Glomerular endothelial cell (primary cell): ENCODE results near the gene MYO9B. TPM values are rescaled to one million over a fixed set of nuclear protein-coding genes. Genes with fewer than 3 reads are reported as not detected.

Source experiments
- DNase-seq: peaks from one replicate; pipeline ENCODE4 v3.0.0-alpha.2; 2011; ENCODE audit warnings: low read depth, low spot score; ENCODE audit errors: extremely low read depth
- total RNA-seq: library from RNA; depleted of rRNA; stranded (reverse); fragments of >200 nt; gene quantifications from 2 replicates; pipeline ENCODE4 v1.2.3, GENCODE V29; 2015

The MYO9B gene, protein sequence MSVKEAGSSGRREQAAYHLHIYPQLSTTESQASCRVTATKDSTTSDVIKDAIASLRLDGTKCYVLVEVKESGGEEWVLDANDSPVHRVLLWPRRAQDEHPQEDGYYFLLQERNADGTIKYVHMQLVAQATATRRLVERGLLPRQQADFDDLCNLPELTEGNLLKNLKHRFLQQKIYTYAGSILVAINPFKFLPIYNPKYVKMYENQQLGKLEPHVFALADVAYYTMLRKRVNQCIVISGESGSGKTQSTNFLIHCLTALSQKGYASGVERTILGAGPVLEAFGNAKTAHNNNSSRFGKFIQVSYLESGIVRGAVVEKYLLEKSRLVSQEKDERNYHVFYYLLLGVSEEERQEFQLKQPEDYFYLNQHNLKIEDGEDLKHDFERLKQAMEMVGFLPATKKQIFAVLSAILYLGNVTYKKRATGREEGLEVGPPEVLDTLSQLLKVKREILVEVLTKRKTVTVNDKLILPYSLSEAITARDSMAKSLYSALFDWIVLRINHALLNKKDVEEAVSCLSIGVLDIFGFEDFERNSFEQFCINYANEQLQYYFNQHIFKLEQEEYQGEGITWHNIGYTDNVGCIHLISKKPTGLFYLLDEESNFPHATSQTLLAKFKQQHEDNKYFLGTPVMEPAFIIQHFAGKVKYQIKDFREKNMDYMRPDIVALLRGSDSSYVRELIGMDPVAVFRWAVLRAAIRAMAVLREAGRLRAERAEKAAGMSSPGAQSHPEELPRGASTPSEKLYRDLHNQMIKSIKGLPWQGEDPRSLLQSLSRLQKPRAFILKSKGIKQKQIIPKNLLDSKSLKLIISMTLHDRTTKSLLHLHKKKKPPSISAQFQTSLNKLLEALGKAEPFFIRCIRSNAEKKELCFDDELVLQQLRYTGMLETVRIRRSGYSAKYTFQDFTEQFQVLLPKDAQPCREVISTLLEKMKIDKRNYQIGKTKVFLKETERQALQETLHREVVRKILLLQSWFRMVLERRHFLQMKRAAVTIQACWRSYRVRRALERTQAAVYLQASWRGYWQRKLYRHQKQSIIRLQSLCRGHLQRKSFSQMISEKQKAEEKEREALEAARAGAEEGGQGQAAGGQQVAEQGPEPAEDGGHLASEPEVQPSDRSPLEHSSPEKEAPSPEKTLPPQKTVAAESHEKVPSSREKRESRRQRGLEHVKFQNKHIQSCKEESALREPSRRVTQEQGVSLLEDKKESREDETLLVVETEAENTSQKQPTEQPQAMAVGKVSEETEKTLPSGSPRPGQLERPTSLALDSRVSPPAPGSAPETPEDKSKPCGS (N-terminal part only)
- total RNA-seq = 93.1 and 125 TPM in 2 replicates

DNA sequence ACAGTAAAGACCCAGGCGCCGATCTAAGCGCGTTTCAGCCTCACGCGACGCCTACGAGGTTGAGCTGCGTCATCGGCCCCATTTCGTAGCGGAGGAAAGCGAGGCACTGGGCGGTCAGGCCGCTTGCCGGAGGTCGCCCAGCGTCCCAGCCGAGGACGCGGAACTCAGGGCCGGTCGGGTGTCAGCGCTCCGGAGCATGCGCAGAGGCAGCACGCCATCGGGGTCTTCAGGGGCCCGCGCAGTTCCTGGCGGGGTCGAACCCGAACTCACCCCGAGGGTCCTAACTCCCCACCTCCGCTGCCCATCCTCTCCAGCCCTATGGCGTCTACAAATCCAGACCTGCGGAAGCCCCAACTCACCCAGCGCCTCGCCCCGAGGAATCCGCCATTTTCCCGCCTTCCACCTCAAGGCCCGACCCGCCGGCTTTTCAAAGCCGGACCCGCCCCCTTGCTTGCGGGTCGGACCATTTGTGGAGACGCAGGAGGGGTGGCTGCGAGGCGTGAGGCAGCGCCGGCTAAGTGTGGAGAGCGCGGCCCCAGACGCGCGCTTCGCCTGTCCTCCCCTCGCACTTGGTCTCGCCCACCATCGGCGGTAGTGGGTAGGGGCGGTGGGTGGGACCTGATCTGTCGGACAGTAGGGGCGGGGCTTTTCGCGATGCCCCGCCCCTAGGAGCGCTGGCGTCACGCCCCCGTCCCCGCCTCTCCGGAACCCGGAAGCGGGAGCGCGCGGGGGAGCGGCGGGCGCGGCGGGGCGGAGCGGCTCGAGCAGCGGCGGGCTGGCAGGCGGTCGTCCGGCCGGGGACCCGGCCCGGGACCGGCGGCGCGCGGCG, at the start of gene MYO9B, which contains the start of gene HAUS8:
MYO9B (plus strand) TSS at position 743 of the 829 bp plus-strand sequence. CDS start 25,941 bp downstream, outside the sequence.
HAUS8 (minus strand) TSS at position 418 of the 829 bp plus-strand sequence; CDS start at position 388, 30 bp downstream.
- peak; percentile 72 for DNase-seq

DNA sequence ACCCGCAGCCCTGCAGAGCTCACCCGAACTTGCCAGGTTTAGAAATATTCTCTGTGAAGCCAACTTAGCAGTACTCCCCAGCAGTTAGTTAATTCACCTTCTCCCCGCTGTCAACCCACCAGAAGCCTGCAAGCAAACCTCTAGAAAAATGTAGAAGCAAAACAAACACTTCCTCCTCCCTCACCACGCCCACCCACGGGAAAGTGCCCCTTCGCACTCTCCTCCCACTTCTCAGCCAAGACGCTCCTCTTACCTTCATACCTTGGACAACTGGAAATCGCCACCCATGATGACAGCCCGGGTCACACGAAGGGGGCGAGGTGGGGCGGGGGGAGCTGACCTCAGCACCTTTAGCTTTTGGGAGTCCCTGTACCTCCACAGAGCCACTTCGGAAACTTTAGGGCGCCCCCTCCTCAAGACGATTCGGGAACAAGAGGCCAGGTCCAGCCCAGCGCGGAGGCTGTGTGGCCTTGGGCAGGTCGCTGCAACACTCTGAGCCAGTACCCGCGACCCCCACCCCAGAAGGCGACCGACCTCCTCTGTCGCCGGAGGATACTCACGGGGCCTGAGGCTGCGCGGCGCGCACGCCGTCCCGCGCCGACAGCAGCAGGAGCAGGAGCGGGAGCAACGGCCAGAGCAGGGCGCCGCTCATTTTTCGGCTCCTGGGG, 49.5 kb upstream of the MYO9B start:
- no peak for DNase-seq

DNA sequence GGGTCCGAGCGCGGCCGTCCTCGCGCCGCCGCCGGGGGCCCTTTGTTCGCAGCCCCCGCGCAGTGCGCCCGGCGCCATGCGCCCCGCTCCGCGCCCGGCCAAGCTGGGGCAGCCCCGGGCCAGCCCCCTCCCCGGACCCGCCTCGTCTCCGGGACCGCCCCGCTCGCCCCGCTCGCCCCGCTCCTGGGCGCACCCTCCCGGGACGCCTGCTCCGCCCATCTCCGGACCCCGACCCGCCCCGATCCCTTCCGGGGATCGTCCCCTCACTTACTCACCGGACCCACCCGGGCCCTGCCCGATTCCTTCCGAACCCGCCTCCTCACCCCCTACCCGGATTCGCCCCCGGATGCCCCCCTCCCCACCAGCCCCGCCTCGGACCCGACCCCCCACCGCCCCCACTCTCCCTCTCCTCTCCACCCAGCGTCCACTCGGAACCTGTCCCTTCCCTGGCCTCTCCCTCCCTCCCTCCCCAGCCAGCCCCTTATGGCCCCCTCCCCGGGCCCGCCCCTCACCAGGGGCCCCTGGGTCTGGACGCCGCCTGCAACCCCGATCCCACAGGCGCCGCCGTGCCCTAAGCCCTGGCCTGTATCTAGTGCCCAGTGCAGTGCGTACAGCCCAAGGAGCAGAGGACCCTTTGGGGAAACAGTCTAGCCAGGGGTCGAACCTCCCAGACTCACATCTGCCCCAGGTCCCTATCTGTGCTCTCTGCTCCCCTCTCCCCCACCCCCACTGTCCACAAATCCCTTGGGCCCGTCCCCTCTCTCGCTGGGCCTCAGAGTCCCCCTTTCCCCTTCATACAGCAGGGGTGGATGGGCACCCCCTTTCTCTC, 48.7 kb upstream of the MYO9B start, which contains the start of gene CPAMD8:
CPAMD8 (minus strand) TSS at position 105 of the 829 bp plus-strand sequence. CDS start 168 bp downstream, outside the sequence.
- DNase-seq = no peak

DNA sequence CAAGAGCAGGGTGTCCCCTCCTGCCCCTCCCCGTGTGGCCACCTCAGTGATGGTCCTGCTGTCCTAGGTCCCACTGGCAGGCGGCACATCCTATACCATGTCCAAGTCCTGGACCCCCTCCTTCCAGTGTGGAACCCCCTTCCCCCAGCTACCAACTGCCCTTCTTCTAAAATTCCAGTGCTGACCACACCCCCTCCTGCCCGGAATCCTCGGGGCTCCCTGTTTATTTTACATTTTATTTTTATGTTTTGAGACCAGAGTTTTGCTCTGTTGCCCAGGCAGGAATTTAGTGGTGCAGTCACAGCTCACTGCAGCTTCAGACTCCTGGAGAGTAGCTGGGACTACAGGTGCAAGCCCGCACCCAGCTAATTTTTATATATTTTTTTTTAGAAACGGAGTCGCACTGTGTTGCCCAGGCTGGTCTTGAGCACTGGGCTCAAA, 48.0 kb upstream of the MYO9B start:
- DNase-seq = no peak

DNA sequence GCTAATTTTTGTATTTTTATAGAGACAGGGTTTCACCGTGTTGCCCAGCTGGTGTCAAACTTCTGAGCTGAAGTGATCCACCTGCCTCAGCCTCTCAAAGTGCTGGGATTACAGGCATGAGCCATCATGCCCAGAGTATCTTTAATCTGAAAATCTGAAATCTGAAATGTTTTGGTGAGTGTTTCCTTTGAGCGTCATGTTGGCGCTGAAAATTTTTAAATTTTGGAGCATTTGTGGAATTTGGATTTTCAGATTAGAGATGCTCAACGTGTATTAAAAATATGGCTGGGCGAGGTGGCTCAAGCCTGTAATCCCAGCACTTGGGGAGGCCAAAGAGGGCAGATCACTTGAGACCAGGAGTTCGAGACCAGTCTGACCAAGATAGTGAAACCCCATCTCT, 43.8 kb upstream of the MYO9B start:
- no peak for DNase-seq

DNA sequence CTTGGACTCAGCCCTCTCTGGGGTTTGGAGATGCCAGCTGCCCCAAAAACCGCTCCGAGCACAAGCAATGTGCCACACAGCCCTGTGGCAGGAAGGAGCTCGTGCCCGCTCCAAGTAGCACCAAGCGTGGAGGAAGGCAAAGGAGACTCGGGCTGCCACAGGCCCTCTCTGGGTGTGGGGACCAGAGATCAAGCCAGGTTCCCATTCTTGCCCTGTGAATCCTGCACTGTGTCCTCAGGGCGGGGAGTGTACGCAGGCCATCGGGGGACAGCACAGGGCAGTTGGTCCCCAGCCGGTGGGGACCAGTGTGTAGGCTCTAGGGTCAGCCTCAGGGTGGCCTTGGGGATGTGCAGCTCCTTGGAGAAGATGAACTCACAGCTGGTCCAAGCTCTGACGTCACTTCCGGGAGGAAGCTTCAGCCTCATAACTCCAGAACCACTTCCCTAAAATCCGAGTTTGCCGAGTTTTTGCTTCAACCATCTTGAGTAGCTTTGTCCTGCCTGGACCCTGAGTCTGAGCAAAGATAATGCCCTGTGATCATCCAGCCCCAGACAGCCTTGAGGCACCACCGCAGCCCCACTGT, 39.6 kb upstream of the MYO9B start:
- no peak for DNase-seq

DNA sequence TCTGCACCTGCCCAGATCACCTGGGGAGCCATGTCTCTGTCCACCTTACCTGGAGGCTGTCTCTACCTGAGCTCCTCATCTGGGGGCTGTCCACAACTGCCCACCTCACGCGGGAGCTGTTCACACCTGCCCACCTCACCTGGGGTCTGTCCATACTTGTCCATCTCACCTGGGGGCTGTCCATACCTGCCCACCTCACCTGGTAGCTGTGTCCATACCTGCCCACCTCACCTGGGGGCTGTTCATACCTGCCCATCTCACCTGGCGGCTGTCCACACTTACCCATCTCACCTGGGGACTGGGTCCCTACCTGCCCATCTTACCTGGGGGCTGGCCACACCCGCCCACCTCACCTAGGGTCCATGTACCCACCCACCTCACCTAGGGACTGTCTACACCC, 38.9 kb upstream of the MYO9B start:
- no peak for DNase-seq

DNA sequence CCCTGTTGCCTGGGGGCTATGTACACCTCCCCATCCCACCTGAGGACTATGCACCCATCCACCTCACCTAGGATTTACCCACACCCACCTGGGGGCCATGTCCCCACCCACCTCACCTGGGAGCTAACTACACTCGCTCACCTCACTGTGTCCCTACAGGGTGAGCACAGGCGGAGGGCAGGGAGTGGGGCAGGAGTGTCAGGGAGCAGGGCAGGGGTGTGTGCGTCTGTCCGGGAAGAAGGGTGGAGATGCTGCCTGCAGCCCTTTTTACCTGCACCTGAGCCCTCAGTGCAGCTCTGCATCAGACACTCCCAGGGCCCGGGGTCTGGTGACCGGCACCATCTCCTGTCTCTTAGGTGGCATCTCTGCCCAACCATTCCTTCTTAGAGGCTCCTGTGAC, 38.4 kb upstream of the MYO9B start:
- DNase-seq = no peak

DNA sequence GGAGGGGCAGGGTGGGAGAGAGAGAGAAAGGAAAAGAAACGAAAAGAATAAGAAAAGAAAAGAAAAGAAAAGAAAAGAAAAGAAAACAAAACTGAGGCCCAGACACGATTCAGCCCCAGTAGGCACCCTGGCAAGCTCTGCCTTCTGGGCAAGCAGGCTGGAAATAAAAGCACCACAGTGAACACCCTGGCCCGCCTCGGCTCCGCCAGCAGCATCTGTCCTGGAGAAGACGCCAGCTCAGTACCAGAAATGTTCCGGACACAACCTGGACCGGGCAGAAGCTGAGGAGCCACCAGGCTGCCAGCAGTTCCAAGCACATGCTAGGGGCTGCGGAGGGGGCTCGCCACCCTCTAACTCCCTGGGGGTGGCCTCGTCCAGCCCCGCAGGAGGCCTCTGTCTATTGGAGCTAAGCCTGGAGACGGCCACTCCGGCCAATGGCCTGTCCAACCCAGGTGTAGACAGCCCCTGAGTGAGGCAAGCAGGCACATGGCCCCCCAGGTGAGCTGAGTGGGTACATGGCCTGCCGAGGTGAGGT, 37.5 kb upstream of the MYO9B start:
- no peak for DNase-seq

DNA sequence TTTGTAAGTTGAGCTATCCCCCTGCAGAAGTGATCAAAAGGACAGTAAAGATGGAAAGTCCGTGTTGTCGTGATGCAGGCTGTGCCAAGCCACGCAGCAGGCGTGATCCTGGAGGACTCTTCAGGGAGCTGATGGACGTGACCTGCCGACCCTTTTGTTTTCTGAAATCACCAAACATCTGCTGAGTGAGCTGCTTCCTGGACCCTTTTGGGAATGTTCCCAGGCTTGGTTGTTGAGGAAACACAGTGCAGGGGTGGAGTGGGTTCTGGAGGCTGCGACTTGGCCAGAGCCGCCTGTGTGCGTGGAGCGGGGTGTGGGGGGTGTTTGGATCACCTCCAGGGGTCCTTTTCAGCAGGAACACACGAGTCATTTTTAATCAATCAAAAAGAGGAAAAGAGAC, 33.6 kb upstream of the MYO9B start:
- no peak for DNase-seq

DNA sequence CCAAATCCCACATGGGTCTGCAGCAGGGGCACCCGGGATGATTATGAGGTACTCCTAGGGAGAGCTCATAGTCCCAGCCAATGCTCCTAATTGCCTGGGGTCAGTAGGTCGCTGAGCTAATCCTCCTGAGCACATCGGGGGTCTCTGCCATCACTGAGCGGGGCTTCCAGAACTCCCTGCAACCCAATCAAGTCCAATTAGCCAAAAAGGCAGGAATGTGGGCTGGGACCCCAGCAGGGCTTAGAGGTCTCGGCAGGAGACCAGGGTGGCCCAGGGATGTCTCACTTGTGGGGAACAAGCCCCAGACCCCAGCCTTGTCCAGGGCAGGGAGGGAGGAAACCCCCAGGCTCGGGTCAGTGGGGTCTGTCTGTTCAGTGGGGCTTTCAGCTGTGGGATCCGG, 31.8 kb upstream of the MYO9B start:
- DNase-seq = no peak

DNA sequence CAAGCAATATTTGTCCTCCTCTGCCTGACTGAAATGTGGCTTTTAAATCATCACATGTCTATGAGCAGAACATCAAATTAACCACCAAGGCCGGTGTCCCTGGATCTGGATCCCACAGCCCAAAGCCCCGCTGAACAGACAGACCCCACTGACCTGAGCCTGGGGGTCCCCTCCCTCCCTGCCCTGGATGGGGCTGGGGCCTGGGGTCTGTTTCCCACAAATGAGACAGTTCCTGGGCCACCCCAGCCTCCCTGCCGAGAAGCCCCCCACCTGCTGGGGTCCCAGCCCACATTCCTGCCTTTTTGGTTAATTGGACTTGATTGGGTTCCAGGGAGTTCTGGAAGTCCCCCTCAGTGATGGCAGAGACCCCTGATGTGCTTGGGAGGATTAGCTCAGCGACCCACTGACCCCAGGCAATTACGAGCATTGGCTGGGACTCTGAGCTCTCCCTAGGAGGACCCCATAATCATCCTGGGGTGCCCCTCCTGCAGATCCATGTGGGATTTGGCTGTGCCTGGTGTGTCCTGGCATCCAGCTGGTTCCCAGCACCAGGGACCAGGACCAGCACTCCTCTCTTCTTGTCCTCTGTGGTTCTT, 29.6 kb upstream of the MYO9B start:
- no peak for DNase-seq

DNA sequence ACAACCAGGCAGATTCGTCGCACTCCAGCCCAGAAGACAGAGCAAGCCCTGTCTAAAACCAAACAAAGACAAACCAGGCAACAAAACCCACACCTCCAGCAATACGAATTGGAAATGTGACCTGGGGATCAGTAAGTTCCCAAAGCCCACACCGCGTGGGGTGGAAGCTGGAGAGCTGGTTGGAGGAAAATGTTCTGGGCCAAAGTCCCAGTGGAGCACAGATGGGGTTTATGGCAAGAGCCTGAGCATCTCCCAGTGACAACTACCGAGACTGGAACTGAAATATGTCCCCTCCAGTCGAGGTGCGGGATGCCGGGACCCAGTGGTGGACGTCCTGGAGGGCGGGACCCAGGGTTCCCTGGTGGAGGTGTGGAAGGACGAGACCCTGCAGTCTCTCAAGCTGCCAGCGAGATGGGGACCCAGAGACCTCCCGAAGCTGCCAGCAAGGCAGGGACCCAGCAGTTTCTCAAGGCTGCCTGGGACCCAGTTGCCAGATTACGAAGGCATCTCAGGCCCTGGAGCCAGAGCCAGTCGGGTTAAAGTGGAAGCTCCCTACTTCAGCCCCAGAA, 26.6 kb upstream of the MYO9B start:
- DNase-seq = no peak

DNA sequence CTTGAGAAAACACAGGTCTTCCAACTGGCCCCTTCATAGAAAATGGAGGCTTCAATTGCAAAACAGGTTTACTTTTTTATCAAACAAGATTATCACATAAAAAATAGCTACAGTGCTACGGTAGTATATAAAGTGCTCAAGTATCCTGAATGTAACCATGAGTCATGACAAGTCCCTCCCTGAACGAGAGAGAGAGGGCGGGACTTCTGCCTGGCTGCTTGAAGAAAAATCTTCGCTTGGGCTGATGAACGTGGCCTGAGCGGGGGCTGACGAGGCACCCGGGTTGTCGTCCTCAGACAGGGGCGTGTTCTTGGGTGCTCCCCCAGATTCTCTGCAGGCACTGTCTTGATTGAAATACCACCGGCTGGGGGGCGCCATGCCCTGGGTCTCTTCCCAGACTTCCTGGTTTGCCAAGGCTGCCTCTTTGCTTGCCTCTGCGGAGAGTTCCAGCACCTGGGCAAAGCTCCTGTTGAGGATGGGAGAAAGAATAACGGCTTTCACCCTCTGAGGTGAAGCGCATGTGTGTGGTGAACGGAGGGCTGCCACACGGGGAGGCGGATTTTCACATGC, 25.8 kb upstream of the MYO9B start:
- DNase-seq = no peak

DNA sequence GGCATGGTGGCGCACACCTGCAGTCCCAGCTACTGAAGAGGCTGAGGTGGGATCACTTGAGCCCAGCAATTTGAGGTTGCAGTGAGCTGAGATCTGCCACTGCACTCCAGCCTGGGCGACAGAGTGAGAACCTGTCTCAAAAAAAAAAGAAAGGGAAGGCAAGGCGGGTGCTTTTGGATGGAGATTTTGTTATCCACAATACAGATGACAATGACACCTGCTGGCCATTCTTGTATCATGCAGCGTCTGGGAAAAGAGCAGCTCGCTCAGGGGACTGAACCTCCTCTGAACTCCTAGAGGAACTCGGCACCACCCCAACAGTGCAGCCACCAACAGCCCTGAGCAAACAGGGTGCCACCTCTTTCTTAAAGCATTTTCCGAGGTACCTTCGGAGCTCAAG, 23.1 kb upstream of the MYO9B start:
- DNase-seq = no peak

DNA sequence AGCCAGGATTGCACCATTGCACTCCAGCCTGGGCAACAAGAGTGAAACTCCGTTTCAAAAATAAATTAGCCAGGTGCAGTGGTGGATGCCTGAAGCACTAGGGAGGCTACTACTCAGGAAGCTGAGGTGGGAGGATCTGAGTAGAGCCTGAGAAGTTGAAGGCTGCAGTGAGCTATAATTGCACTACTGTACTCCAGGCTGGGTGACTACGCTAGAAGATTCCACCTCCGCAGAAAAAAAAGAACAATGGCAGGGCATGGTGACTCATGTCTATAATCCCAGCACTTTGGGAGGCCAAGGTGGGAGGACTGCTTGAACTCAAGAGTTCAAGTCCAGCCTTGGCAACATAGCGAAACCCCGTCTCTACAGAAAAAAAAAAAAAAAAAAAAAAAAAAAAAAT, 20.8 kb upstream of the MYO9B start:
- DNase-seq = no peak

DNA sequence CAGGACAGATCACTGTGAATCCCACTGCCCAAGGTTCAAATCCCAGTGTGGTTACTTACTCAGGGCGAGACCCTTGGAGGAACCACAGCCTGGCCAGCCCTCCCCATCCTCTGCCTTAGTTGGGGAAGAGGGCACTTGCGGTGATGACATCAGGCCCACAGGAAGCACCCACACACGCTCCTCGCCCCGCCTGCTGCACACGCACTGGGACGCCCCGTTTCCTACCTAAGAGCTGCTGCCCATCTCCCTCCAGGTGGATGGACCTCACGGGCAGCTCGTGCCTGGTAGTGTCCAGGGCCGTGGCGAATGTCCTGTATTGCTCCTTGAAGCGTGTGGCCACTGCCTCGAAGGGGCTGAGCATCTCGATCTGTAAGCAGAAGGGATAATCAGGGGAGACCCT, 19.9 kb upstream of the MYO9B start:
- DNase-seq = no peak
